Parathyroid adenoma (tissue), 2 donors: Measurements from ENCODE around the gene GPR18.
"Not testable (repeated sequence)": the region's sequence is repeated elsewhere in the genome, so short reads cannot be mapped to it uniquely, and the experiment has no call there.

ENCODE experiments used
- H2AFZ ChIP-seq: fragments of 300-600 bp; sonication (generic); one replicate; pipeline ENCODE4 v1.7.0; 2017; ENCODE audit warnings: antibody characterized with exemption, mild to moderate bottlenecking
- H3K27ac ChIP-seq: fragments of 300-600 bp; sonication (generic); one replicate; pipeline ENCODE4 v1.7.0; 2017
- H3K27me3 ChIP-seq: fragments of 300-600 bp; sonication (generic); one replicate; pipeline ENCODE4 v1.7.0; 2017; ENCODE audit warnings: low read length; ENCODE audit not compliant: control insufficient read depth, insufficient read depth
- H3K36me3 ChIP-seq: fragments of 300-600 bp; sonication (generic); one replicate; pipeline ENCODE4 v1.7.0; 2017; ENCODE audit warnings: low read length; ENCODE audit not compliant: control insufficient read depth, insufficient read depth
- H3K4me1 ChIP-seq: fragments of 300-600 bp; sonication (generic); one replicate; pipeline ENCODE4 v1.7.0; 2017; ENCODE audit warnings: control low read depth
- H3K4me2 ChIP-seq: fragments of 300-600 bp; sonication (generic); one replicate; pipeline ENCODE4 v1.7.0; 2017; ENCODE audit warnings: low read length
- H3K4me3 ChIP-seq: fragments of 300-600 bp; sonication (generic); one replicate; pipeline ENCODE4 v1.7.0; 2017; ENCODE audit warnings: low read depth, low read length
- H3K79me2 ChIP-seq: fragments of 300-600 bp; sonication (generic); one replicate; pipeline ENCODE4 v1.7.0; 2017; ENCODE audit warnings: control low read depth
- H3K9ac ChIP-seq: fragments of 300-600 bp; sonication (generic); one replicate; pipeline ENCODE4 v1.7.0; 2017; ENCODE audit warnings: mild to moderate bottlenecking
- H3K9me3 ChIP-seq: fragments of 300-600 bp; sonication (generic); one replicate; pipeline ENCODE4 v1.7.0; 2017; ENCODE audit warnings: low read length; ENCODE audit not compliant: control insufficient read depth
- TF ChIP-seq, protein P1 (sequence below): fragments of 300-600 bp; sonication (generic); IDR thresholded peaks from one replicate; pipeline ENCODE4 v1.7.0; 2017; ENCODE audit warnings: antibody characterized with exemption, mild to moderate bottlenecking
- donor health status: primary hyperparathyroidism.

GPR18 gene

DNA sequence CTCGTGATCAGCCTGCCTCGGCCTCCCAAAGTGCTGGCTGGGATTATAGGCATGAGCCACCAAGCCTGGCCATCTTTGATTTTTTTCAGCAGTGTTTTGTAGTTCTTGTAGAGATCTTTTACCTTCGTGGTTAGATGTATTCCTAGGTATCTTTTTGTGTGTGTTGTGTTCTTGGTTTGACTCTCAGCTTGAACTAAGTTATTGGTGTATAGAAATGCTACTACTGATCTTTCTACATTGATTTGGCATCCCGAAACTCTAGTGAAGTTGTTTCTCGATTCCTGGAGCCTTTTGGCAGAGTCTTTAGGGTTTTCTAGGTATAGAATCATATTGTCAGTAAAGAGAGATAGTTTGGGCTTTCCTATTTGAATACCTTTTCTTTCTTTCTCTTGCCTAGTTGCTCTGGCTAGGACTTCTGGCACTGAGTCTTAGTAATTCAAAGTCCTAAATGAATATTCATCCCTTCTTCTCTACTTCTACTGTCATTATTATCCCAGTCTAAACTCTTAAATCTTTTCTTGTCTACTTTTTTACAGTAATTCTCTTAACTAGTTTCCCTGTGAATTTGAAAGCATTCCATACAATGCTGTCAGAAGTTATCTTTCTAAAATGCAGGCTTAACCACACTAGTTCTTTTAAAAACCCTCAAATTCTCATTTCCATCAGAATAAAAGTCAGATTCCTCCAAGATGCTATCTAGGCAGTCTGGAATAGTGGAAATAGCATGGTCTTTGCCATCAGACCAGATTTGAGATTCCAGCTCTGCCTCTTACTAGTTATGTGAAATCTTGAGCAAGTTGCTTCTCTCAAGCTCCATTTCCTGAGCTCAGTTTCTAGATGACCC is 7.0 kb downstream of the GPR18 start:
- no peaks in the 10 kb centered on the region for H3K4me1 ChIP-seq
- no peak overlapping the region for H2AFZ ChIP-seq
- H3K4me3 ChIP-seq, result no peak overlapping the region
- no peaks in the 10 kb centered on the region for H3K36me3 ChIP-seq
- no peak overlapping the region for H3K9ac ChIP-seq
- H3K79me2 ChIP-seq, result no peaks in the 10 kb centered on the region
- TF ChIP-seq, protein P1, sequence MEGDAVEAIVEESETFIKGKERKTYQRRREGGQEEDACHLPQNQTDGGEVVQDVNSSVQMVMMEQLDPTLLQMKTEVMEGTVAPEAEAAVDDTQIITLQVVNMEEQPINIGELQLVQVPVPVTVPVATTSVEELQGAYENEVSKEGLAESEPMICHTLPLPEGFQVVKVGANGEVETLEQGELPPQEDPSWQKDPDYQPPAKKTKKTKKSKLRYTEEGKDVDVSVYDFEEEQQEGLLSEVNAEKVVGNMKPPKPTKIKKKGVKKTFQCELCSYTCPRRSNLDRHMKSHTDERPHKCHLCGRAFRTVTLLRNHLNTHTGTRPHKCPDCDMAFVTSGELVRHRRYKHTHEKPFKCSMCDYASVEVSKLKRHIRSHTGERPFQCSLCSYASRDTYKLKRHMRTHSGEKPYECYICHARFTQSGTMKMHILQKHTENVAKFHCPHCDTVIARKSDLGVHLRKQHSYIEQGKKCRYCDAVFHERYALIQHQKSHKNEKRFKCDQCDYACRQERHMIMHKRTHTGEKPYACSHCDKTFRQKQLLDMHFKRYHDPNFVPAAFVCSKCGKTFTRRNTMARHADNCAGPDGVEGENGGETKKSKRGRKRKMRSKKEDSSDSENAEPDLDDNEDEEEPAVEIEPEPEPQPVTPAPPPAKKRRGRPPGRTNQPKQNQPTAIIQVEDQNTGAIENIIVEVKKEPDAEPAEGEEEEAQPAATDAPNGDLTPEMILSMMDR, result no peak
- no peak overlapping the region for H3K4me2 ChIP-seq
- no peaks in the 10 kb centered on the region for H3K9me3 ChIP-seq
- no peak overlapping the region for H3K27ac ChIP-seq
- H3K27me3 ChIP-seq, result no peaks in the 10 kb centered on the region

DNA sequence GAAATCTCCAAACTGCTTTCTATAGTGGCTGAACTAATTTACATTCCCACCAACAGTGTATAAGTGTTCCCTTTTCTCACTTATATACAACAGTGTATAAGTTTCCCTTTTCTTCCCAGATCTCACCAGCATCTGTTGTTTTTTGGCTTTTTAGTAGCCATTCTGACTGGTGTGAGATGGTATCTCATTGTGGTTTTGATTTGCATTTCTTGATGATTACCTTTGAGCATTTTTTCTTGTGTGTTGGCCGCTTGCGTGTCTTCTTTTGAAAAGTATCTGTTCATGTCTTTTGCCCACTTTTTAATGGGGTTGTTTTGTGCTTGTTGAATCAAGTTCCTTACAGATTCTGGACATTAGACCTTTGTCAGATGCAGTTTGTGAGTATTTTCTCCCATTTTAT is 8.6 kb downstream of the GPR18 start:
- not testable (repeated sequence) for H3K27me3 ChIP-seq, H2AFZ ChIP-seq, H3K9ac ChIP-seq, H3K36me3 ChIP-seq, H3K27ac ChIP-seq, H3K79me2 ChIP-seq, H3K4me3 ChIP-seq, H3K4me2 ChIP-seq, H3K9me3 ChIP-seq, H3K4me1 ChIP-seq

DNA sequence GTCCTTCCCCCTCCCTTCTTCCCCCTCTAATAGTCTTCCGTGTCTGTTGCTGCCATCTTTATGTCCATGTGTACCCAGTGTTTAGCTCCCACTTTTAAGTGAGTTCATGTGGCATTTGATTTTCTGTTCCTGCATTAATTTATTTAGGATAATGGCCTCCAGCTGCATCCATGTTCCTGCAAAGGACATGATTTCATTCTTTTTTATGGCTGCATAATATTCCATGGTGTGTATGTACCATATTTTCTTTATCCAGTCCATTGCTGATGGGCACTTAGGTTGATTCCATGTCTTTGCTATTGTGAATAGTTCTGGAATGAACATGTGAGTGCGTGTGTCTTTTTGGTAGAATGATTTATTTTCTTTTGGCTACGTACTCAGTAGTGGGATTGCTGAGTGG is 9.0 kb downstream of the GPR18 start:
- H3K4me2 ChIP-seq, H3K4me1 ChIP-seq, H2AFZ ChIP-seq, H3K36me3 ChIP-seq, H3K79me2 ChIP-seq, H3K27me3 ChIP-seq, H3K27ac ChIP-seq, H3K9me3 ChIP-seq, H3K4me3 ChIP-seq, H3K9ac ChIP-seq: not testable (repeated sequence)

DNA sequence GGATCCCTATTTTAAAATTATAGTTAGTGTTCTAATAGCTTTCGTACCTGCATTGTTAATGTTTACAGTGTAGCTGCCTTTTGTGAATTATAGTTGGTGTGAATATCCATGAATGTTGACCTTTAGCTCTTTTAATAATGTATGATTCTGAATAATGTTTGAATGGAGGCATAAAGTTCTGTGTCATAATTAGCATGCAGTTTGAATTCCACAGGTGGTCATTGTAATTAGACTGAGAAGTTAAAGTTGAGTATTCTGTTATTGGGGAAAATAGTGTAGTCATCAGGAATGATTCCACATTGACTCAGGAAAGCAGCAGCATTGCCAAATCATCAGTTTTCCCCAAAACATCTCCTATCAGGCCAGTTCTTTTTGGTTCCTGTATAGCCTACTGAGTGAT is 12.1 kb downstream of the GPR18 start:
- Histone ChIP-seq H3K79me2 (no peaks in the 10 kb centered on the region), H3K36me3 (no peaks in the 10 kb centered on the region), H2AFZ (no peak overlapping the region), H3K9me3 (no peaks in the 10 kb centered on the region), H3K27me3 (no peaks in the 10 kb centered on the region), H3K4me3 (no peak overlapping the region), H3K4me2 (no peak overlapping the region), H3K27ac (no peak overlapping the region), H3K4me1 (no peaks in the 10 kb centered on the region), H3K9ac (no peak overlapping the region)
- TF ChIP-seq, protein P1, result no peak

DNA sequence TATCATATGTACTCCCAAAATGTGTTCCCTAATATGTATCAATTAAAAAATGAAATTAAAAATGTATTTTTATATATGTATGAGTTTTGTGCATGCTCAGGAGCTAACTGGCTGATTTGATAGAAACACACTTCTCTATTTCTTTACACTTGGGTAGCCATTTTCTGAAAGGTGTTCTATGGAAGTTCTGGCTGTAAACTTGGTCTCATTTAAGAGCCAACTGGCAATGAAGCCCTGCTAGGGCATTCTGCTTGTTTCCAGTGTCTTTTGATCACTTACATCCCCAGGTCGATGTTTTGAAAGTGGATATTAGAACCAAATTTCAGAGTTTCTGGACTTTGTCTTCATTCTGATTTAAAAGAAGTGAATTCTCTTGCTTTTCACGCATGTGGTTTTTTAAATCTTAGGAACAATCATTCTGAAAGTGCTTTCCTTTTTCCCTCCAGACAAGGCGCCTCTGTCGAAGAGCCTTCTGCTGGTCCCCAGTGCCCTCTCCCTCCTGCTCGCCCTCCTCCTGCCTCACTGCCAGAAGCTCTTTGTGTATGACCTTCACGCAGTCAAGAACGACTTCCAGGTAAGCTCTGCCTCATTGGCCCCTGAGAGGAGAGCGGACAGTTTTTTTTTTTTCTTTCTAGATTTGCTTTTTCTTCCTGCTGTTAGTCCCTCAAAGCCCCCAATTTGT is 20.1 kb downstream of the GPR18 start:
- no peak overlapping the region for H2AFZ ChIP-seq
- no peaks in the 10 kb centered on the region for H3K36me3 ChIP-seq
- no peaks in the 10 kb centered on the region for H3K27me3 ChIP-seq
- no peaks in the 10 kb centered on the region for H3K9me3 ChIP-seq
- no peak overlapping the region for H3K27ac ChIP-seq
- TF ChIP-seq, protein P1, result no peak
- H3K9ac ChIP-seq, result no peak overlapping the region
- peaks cover 3% of the 10 kb centered on the region for H3K79me2 ChIP-seq
- H3K4me2 ChIP-seq, result peak overlapping the region; percentile 63
- peak overlapping the region; percentile 22 for H3K4me3 ChIP-seq
- no peaks in the 10 kb centered on the region for H3K4me1 ChIP-seq
